Umbilical cord (tissue), 1 donor: ENCODE measurements around the gene GOLGA6L7. TPM values are rescaled to one million over a fixed set of nuclear protein-coding genes. Genes with fewer than 3 reads are reported as not detected.

ENCODE experiments used
- total RNA-seq: library from RNA; depleted of rRNA; stranded (reverse); fragments of >200 nt; gene quantifications from one replicate; pipeline ENCODE4 v1.2.3, GENCODE V29; 2014; ENCODE audit warnings: low replicate concordance; ENCODE audit not compliant: insufficient read depth

Gene GOLGA6L7
- total RNA-seq, 1 donor from 2014 or later = not detected

Other genes with a start within 250 kb of the GOLGA6L7 start
- 1.9 TPM for gene GOLGA8M, start 136.2 kb downstream of the GOLGA6L7 start, total RNA-seq
- gene APBA2, start 37.3 kb upstream of the GOLGA6L7 start, total RNA-seq = 5.8 TPM